ENCODE data around the gene EFCAB13.

- no peak for TF ChIP-seq CTCF (IDR thresholded peaks at IDR 0.05)
- TF ChIP-seq POLR2A (IDR thresholded peaks at IDR 0.05) = no peak
These were observed 44.5 kb downstream of the EFCAB13 start for GRCh38 chr17:47368262-47368661.
